HG03469 (cell line): ENCODE data around the gene NGFR.

Experiments used
- ATAC-seq: cut with Tn5 transposase; IDR thresholded peaks from one replicate; pipeline ENCODE4 v1.9.1; 2021; ENCODE audit warnings: mild to moderate bottlenecking, moderate library complexity, moderate number of reproducible peaks; ENCODE audit not compliant: unreplicated experiment

NGFR gene

DNA sequence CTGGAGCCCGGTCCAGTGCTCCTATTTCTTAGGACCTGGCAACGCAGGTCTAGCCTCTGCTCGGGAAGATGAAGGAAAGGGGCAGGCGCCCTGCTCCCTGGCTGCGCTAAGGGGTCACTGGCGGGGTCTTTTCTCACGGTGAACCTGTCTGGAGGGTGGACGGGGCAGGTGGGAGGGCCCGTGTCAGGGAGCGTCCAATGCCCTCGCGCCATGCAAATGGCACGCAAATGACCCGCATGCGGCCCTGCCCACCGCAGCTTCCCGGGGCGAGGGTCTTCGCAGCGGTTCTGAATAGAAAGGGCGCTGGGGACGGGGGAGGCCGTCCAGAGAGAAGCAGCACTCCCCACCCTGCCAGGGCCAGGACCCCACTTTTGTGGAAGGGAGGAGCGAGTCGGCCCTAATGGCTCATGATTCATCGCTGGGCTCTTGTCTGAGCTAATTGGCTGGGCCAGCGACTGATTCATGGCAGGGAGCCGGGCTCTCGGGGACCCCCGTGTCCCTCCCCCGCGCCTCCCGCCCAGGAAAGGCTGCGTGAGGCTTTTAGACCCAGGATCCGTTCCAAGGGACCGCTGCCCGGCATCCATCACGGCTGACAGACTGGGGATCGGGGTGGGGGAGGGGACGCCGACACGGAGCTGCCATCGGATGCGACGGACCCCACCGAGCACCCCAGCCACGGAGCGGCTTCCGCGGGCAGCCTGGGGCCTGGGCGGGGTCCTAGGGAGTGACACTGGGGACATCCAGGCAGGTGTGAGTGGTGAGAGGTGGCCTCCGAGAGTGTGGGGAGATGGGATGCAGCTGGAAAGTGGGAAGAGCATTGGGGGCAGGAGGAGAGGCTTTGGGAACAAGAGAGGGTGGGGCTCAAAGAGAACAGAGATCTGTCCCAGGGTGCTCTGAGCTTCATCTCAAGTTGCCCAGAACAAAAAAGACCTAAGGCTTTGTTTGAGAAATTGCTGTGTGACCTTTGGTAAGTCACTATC lies 25.0 kb upstream of the NGFR start:
- ATAC-seq, result no peak

GRCh38 chr17:49471089-49471683 lies 23.9 kb upstream of the NGFR start:
- ATAC-seq, result no peak

- no peak for ATAC-seq
These were observed 23.3 kb upstream of the NGFR start for GRCh38 chr17:49471769-49472168.

DNA sequence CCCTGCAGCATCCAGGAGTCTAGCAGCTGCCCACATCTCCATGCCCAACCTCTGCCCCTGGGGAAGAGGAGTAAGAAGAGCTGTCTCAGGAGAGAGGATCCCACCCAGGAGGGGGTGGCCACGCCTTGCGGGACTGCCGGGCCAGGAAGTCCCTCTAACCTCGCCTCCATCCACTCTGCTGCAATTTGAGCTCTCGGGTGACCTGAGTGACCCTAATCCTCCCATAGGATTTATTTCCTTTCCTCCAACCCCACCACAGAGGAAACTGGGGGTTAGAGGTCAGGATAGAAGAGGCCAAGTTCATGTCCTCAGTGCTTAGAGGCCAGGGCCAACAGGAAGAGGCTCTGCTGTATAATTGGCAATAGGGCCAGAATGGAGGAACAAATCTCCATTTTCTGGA lies 22.6 kb upstream of the NGFR start:
- no peak for ATAC-seq

DNA sequence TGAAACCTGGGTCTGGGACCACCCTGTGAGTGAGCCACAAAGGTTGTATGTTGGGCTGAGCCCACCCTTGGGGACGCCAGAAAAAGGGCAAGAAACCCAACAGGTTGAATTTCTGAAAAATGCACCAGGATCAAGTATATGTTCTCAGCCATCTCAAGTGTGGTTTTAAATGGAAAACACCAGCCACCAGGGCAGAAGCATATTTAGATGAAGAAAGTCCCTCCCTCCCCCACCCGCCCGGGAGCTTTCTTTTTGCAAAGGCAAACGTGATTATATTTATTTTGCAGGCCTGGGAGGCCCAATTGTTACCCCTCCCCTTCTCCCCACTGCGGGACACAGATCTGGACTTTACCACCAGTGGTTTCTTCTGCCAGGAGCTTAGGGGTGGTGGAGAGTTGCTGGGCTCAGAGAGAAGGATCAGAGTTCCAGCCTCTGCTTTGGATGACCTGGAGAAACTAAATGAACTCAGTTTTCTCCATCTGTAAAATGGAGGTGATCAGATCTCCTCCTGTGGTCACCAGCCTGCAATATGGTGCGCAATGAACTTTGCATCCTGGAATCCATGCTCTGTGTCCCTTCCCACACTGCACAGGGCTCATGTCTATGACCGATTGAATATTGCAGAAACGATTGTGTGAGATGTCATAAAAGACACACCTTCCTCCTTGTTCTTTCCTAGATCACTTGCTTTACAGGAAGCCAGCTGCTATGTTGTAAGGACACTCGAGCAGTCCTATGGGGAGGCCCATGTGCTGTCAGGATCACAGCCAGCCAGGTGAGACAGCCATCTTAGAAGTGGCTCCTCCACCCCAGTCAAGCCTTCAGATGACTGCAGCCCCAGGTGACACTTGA lies 21.0 kb upstream of the NGFR start:
- no peak for ATAC-seq

DNA sequence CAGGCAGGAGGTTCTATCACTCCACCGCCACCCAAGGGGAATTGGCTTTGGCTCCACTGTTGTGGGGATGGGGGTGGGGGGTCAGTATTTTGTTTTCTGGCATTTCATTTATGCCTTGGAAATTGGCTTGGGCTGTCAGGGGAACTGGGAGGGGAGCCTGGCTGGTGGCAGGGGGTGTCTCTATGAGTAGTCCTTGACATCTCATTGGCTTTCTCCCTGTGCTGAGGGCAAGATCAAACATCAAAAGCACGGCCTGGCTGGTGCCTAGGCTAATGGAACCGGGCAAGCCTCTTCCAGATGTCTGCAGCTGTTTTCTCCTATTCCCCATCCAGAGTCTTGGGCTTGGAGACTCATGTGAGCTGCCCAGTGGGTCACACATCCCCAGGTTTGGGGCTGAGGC lies 17.4 kb upstream of the NGFR start:
- ATAC-seq, result no peak

- no peak for ATAC-seq
These were observed 14.1 kb upstream of the NGFR start for GRCh38 chr17:49480836-49481615.

DNA sequence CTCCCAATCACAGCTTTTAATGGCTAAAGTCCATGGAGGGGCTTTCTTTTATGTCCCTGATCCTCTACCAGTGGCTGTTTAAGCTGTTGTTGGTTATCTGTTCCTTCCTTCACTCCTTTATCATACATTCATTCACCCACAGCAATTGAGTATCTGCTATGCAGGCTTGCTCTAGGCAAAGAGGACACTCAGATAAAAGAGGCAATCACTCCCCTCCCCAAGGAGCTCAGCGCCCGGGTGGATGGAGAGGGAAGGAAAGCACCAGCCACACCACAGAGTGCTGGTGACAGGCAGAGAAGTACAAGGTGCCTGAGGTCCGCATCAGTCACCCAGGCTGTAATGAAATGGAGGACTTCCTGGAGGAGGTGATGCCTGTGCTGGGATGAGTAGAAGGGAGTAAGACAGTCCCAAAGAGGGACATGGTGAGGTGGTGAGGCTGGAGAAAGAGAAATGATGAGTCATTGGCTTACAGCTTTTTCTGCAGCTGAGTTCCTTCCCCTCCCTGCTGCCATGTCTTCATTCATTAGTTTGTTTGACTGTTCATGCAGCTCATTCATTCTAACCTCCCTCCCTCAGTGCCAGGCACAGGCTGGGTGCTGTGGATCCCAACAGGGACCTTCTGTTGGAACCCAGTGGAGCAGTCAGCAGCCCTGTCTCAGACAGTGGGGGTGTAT lies 12.8 kb upstream of the NGFR start:
- no peak for ATAC-seq

DNA sequence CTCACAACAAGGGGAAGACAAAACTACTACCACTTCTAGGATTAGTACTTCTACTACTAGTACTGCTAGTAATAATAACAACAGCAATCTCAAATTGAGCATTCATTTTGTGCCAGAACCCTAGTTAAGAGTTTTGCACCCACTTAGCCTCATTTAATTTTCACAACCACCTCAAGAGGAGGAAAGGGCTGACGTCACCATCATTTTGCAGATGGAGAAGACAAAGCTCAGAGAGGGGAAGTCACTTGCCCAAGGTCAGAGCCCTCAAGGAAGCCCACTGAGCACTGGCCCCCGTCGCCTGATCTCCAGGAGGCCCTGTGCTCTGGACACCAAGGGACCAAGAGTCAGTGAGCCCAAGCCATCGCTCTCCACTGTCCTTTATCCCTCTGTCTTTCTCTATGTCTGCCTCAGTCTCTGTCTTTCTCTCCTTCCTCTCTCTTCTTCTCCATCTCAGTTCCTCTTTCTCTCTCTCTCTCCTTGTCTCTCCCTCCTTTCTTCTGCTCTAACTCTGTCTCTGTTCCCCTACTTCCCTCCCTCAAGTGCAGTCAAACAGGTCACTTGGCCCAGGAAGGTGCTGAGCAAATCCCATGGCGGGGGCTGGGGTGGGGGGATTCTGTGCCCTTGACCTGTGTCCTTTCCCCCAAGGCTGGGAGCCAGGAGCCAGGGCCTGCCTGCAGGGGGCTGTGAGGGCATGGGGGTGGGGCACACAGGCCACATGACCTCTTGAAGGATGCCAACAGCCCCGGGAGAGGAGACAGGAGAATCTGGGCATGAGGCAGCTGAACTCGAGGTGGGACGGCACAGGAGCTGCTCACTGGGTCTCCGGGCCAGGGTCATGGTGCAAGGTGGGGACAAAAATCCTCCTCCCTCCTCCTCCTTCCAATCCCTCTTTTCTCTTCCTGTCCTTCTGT lies 11.2 kb upstream of the NGFR start:
- ATAC-seq, result no peak

DNA sequence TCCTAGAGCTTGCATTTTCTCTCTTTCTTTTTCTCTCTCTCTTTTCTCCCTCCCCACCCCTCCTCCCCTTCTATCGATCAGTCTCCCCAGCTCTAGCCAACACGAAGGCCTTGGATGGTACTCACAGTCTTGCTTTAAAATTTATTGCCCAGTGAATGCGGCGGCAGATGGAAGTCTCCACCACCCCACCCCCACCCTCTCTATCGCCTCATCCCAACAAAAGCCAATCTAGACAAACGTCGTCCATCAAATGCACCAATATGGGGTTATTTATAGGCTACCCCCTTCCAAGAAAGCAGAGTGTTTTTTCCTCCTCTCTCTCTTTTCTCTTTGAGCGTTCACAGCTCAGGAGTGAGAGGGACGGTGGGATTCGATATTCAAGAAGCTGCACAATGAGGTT lies 10.5 kb upstream of the NGFR start:
- no peak for ATAC-seq

DNA sequence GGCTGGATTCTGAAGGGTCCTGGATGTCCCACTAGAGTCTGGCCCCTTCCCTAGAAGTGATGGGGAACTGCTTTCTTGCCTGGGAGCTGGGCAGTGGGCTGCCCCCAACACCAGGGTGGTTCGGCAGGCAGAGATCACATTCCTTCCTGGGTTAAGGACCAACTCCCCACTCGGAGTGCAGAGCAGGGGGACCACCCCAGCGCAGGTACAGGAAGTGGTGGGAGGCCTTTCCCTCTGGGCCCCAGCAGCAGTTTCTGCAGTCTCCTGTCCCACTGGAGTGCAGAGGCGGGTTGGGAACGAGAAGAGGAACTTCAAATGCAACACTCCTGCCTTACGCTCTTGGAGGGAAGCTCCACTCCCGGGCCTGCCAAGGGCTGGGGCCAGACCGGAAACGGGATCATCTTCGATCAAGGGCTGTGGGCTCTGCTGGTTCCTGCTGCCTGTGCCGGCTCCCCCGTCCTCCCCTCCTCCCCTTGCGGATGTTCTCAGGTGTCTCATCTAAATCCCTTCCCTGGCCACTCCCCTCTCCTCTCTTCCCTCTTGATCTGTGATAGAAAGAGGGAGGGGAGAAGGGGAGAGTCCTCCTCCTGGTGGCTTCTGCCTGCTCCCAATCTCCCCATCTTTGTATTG lies 9.0 kb upstream of the NGFR start:
- ATAC-seq, result no peak

DNA sequence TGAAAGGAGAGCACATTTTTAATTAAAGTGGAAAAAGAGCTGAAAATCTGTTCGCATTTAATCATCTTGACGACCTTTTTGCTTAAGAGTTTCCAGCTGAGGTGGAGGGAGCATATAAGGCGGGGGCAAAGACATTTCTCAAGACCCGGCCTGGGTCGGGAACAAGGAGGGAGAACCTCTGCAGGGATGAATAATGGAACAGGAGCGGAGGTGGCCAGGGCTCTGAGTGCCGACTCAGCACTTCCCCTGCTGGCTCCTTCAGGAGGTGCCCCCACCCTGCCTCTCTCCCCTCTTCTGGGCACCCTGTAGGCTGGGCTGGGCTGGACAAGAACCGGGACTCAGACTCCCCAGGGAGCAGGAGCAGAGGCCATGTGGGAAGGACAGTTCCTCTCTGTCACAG lies 7.9 kb upstream of the NGFR start:
- no peak for ATAC-seq

- ATAC-seq, result no peak
These were observed 6.5 kb upstream of the NGFR start for GRCh38 chr17:49488612-49489011.

GRCh38 chr17:49489348-49489747 lies 5.7 kb upstream of the NGFR start:
- no peak for ATAC-seq

DNA sequence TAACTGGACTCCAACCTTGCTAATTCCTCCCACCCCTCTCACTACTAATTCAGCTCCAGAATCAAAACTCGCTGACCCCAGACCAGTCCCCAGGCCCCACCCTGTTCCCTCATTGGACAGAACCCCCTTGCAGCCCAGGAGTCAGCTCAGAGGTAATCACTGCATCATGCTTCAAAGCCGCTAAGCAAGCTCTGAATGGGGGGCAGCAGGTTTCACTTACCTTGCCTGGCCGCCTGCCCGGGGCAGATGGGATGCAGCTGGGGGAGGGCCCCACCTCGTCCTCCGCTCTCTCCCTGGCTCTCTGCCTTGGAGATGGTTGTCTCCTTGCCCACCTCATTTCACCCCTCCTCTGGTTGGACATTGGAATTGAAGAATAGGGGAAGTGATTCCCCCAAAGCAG lies 4.8 kb upstream of the NGFR start:
- ATAC-seq, result no peak

GRCh38 chr17:49491192-49491769 lies 3.8 kb upstream of the NGFR start:
- no peak for ATAC-seq

DNA sequence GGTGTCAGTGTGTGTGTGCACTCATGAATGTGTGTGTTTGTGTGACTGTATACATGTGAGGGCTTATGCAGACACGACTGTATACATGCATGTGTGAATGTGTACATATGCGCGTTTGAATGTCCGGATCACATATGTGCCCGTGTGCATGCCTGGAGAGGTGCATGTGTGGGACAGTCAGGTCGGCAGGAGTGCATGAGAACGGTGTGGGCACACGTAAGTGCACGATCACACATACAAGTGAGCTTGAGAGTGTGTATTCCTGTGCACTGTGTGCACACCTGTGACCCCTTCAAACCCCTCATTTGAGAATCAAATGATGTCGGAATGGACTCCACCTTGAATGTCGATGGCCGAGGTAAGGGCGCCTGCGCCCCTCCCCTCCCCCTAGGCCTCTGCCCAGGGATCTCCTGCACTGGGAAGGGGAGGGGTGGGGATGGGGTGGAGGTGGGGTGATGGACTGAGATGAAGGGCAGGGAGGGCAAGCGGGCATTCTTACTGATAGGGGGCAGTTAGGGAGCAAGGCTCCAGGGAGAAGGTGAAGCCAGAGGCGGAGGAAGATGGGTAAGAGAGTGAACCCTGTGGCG lies 601 bp upstream of the NGFR start:
- no peak for ATAC-seq

GRCh38 chr17:49495842-49496182 lies 719 bp downstream of the NGFR start:
- no peak for ATAC-seq
